Measurements from ENCODE around the gene ARL8A. TPM values are rescaled to one million over a fixed set of nuclear protein-coding genes. Genes with fewer than 3 reads are reported as not detected.

The ARL8A gene
- total and polyA plus RNA-seq, 2 donors (not counting 1 experiment from before 2014, with no cell fraction given) = 18.7 to 35.8 TPM

GRCh38 chr1:202161151-202162046 lies 16.9 kb upstream of the ARL8A start:
- no peak overlapping the region for H3K4me3 ChIP-seq (replicated peaks in 1 of 4; ENCODE audit: control extremely low read depth in 1 of 4, insufficient read depth in 1 of 4, low read depth in 3 of 4, low read length in 4 of 4)
- H3K9ac ChIP-seq (ENCODE audit: insufficient read depth, low read length) = no peak overlapping the region
- no peaks in the 10 kb centered on the region for H3K9me3 ChIP-seq (ENCODE audit: control insufficient read depth, insufficient read depth, low read depth, low read length)
- H3K79me2 ChIP-seq (ENCODE audit: control insufficient read depth, insufficient read depth, low read length) = no peaks in the 10 kb centered on the region
- TF ChIP-seq EZH2 (IDR thresholded peaks at IDR 0.05; ENCODE audit: low read length, missing control alignments) (no peak), CTCF (conservative IDR thresholded peaks at IDR 0.05 in 1 of 2, IDR thresholded peaks at IDR 0.05 in 1 of 2; ENCODE audit: low read depth in 1 of 2, low read length in 2 of 2) (no peak)
- no peak overlapping the region for H3K4me2 ChIP-seq (ENCODE audit: extremely low read depth, insufficient read depth, low read length)
- H3K4me1 ChIP-seq (ENCODE audit: control insufficient read depth, extremely low read depth, insufficient read depth, low read length) = no peaks in the 10 kb centered on the region
- no peak for DNase-seq (ENCODE audit: low read depth in 2 of 2)
- H3K36me3 ChIP-seq (ENCODE audit: control insufficient read depth, insufficient read depth, low read length) = no peaks in the 10 kb centered on the region
- H4K20me1 ChIP-seq (ENCODE audit: control insufficient read depth, extremely low read depth, insufficient read depth, low read length) = no peaks in the 10 kb centered on the region
- no peak overlapping the region for H2AFZ ChIP-seq (ENCODE audit: low read length)
- no peak overlapping the region for H3K27ac ChIP-seq (ENCODE audit: insufficient read depth, low read length)
- H3K27me3 ChIP-seq (ENCODE audit: control insufficient read depth, insufficient read depth, low read length) = peaks cover 15% of the 10 kb centered on the region

DNA sequence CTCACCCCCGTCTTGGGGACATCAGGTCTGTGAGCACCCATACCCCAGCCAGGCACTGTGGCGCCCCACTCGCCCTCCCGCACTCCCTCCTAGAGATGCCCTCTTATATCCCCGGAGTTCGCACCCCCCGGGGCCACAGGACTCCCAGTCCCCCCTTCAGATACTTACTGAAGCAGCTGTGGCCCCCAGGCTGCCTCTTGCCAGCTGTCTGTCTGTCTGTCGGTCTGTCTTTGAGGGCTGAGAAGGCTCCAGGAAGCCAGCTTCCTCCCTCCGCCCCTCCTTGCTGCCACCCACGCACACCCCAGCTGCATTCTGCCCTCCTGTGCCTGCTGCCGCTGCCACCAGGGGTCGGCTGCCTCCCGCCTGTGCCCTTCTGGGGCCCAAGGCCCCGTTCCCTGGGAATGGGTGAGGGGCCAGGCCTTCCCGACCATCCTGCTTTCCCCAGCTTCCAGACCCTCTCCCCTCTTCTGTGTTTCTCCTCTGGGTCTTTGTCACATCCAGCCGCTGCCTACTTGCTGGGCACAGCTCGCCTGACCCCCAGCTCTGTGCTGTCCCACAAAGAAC lies 15.9 kb upstream of the ARL8A start, which contains the start of gene PTPN7:
Gene PTPN7, minus strand, starts transcription at position 226 of the 564 bp plus-strand sequence. CDS start 1,200 bp downstream, outside the sequence.
- Histone ChIP-seq H3K4me3 (replicated peaks in 1 of 4; ENCODE audit: control extremely low read depth in 1 of 4, insufficient read depth in 1 of 4, low read depth in 3 of 4, low read length in 4 of 4) (no peak within 1 kb of the TSS), H3K79me2 (ENCODE audit: control insufficient read depth, insufficient read depth, low read length) (no peaks in the 10 kb centered on the region), H3K4me1 (ENCODE audit: control insufficient read depth, extremely low read depth, insufficient read depth, low read length) (no peaks in the 10 kb centered on the region), H3K36me3 (ENCODE audit: control insufficient read depth, insufficient read depth, low read length) (no peaks in the 10 kb centered on the region), H3K27ac (ENCODE audit: insufficient read depth, low read length) (no peak within 1 kb of the TSS), H4K20me1 (ENCODE audit: control insufficient read depth, extremely low read depth, insufficient read depth, low read length) (no peaks in the 10 kb centered on the region), H3K4me2 (ENCODE audit: extremely low read depth, insufficient read depth, low read length) (no peak within 1 kb of the TSS), H3K9me3 (ENCODE audit: control insufficient read depth, insufficient read depth, low read depth, low read length) (no peaks in the 10 kb centered on the region), H3K9ac (ENCODE audit: insufficient read depth, low read length) (no peak within 1 kb of the TSS), H3K27me3 (ENCODE audit: control insufficient read depth, insufficient read depth, low read length) (peaks cover 15% of the 10 kb centered on the region), H2AFZ (ENCODE audit: low read length) (no peak within 1 kb of the TSS)
- DNase-seq (ENCODE audit: low read depth in 2 of 2) = no peak
- TF ChIP-seq CTCF (conservative IDR thresholded peaks at IDR 0.05 in 1 of 2, IDR thresholded peaks at IDR 0.05 in 1 of 2; ENCODE audit: low read depth in 1 of 2, low read length in 2 of 2) = no peak

- H3K27ac ChIP-seq (ENCODE audit: insufficient read depth, low read length) = no peak overlapping the region
- H3K36me3 ChIP-seq (ENCODE audit: control insufficient read depth, insufficient read depth, low read length) = no peaks in the 10 kb centered on the region
- H3K9me3 ChIP-seq (ENCODE audit: control insufficient read depth, insufficient read depth, low read depth, low read length) = no peaks in the 10 kb centered on the region
- no peak overlapping the region for H3K4me2 ChIP-seq (ENCODE audit: extremely low read depth, insufficient read depth, low read length)
- H3K27me3 ChIP-seq (ENCODE audit: control insufficient read depth, insufficient read depth, low read length) = peaks cover 15% of the 10 kb centered on the region
- H3K79me2 ChIP-seq (ENCODE audit: control insufficient read depth, insufficient read depth, low read length) = no peaks in the 10 kb centered on the region
- TF ChIP-seq CTCF (conservative IDR thresholded peaks at IDR 0.05 in 1 of 2, IDR thresholded peaks at IDR 0.05 in 1 of 2; ENCODE audit: low read depth in 1 of 2, low read length in 2 of 2) (no peak), EZH2 (IDR thresholded peaks at IDR 0.05; ENCODE audit: low read length, missing control alignments) (no peak)
- no peaks in the 10 kb centered on the region for H3K4me1 ChIP-seq (ENCODE audit: control insufficient read depth, extremely low read depth, insufficient read depth, low read length)
- no peaks in the 10 kb centered on the region for H4K20me1 ChIP-seq (ENCODE audit: control insufficient read depth, extremely low read depth, insufficient read depth, low read length)
- H2AFZ ChIP-seq (ENCODE audit: low read length) = no peak overlapping the region
- no peak overlapping the region for H3K9ac ChIP-seq (ENCODE audit: insufficient read depth, low read length)
- no peak overlapping the region for H3K4me3 ChIP-seq (replicated peaks in 1 of 4; ENCODE audit: control extremely low read depth in 1 of 4, insufficient read depth in 1 of 4, low read depth in 3 of 4, low read length in 4 of 4)
- DNase-seq (ENCODE audit: low read depth in 2 of 2) = no peak
Measured at GRCh38 chr1:202159534-202160371, 15.2 kb upstream of the ARL8A start.

All from fibroblast of lung (primary cell).